ENCODE measurements around the gene STUB1. TPM values are rescaled to one million over a fixed set of nuclear protein-coding genes. Genes with fewer than 3 reads are reported as not detected.

The STUB1 gene
- total and polyA plus RNA-seq, 10 of the 15 experiments (the other 5 are each of a cell fraction or from before 2014, with no cell fraction given) = 4.2 to 136 (median 67.1) TPM

- Histone ChIP-seq H3K36me3 (ENCODE audit: control insufficient read depth in 2 of 2, insufficient read depth in 2 of 2, low read length in 1 of 2) (peaks cover 6 to 9% of the 10 kb centered on the region in 2 experiments; a peak in 2 of 4 replicates), H3K27ac (ENCODE audit: control insufficient read depth, insufficient read depth) (peak overlapping the region; percentile 53), H3K9ac (ENCODE audit: control insufficient read depth, insufficient read depth, low read length) (peak overlapping the region; percentile 88), H3K27me3 (replicated peaks in 1 of 2; ENCODE audit: control insufficient read depth in 2 of 2, insufficient read depth in 2 of 2, low read length in 1 of 2) (no peaks in the 10 kb centered on the region), H3K4me3 (peak overlapping the region; percentile 77), H3K4me1 (ENCODE audit: control insufficient read depth, insufficient read depth, low read length) (peaks cover 15% of the 10 kb centered on the region), H3K79me2 (ENCODE audit: control insufficient read depth, insufficient read depth, low read length) (peaks cover 24% of the 10 kb centered on the region), H2AFZ (ENCODE audit: control insufficient read depth, low read depth, low read length) (peak overlapping the region; percentile 84; the same call in 1 of the 2 replicates), H3K9me3 (replicated peaks; ENCODE audit: control insufficient read depth, insufficient read depth, low read length) (no peaks in the 10 kb centered on the region), H3K4me2 (ENCODE audit: control insufficient read depth, insufficient read depth) (peak overlapping the region; percentile 98), H4K20me1 (ENCODE audit: control insufficient read depth, insufficient read depth) (peaks cover 6% of the 10 kb centered on the region; the same call in 1 of the 2 replicates)
- intact Hi-C loops (cut with micrococcal nuclease; ENCODE audit: unreplicated experiment) = loop anchor here (5.0 kb wide), 1 partner anchor 43 kb away; the partner anchor contains the start of gene METTL26
- in situ Hi-C loops (cut with MboI) = no loop called here
- BruUV-seq (replicated peaks) = no TSS peak
- ChIA-PET SMC1A (ENCODE audit: uncharacterized antibody, unreplicated experiment) (no interaction called here), POLR2A (interaction anchor here (1.0 to 2.0 kb wide), 6 partner anchors 9 to 42 kb away, joined by 3 to 13 read pairs (median 4); partner anchors contain the start of genes RHOT2 and WDR24), RAD21 (ENCODE audit: unreplicated experiment) (interaction anchor here (0.9 kb wide), 2 partner anchors 14 to 40 kb away, joined by 3 read pairs; partner anchors contain the start of gene ANTKMT), CTCF (interaction anchor here (1.0 to 1.5 kb wide), 2 partner anchors 9 to 13 kb away, joined by 3 to 4 read pairs; partner anchors contain the start of genes RHOT2 and WDR24)
- TF ChIP-seq TARDBP (IDR thresholded peaks at IDR 0.05; ENCODE audit: borderline replicate concordance) (no peak), POU2F2 (IDR thresholded peaks at IDR 0.05; ENCODE audit: borderline replicate concordance, low read depth, low read length) (0 out of 3 replicates have a peak, but pooled peaks have one; percentile 1), EZH2 (IDR thresholded peaks at IDR 0.05; ENCODE audit: borderline replicate concordance, control insufficient read depth, low read depth, low read length) (no peak), SUPT20H (IDR thresholded peaks at IDR 0.05; ENCODE audit: borderline replicate concordance, control insufficient read depth, low read depth, low read length) (no peak), IRF5 (IDR thresholded peaks at IDR 0.05; ENCODE audit: borderline replicate concordance) (no peak), CBFB (IDR thresholded peaks at IDR 0.05; ENCODE audit: low read depth) (0 out of 2 replicates have a peak, but pooled peaks have one; percentile 28)
- 1% methylated on average over 31 of the region's 38 CpGs for WGBS (ENCODE audit: insufficient coverage, insufficient replicate concordance, low lambda C conversion rate, missing lambda C conversion rate)
- no peak for DNase-seq (ENCODE audit: low read depth, low spot score)
- FAIRE-seq = no peak
- no peak for ATAC-seq
Observed at GRCh38 chr16:680625-680945, 375 bp downstream of the STUB1 start.
